Adrenal gland (tissue), 5 donors: ENCODE data around the gene PRR33.

Source experiments
- CTCF ChIP-seq, 6 experiments: fragments of 450-650 bp in 4 of 6; fragments of 200-600 bp in 2 of 6; sonication (generic) in 1 of 6; IDR thresholded peaks; 1 replicate in 5 of 6; 2 replicates in 1 of 6; pipeline versions ENCODE4 v1.5.1 to v1.8.0; 2016 to 2021; ENCODE audit warnings: antibody characterized with exemption in 6 of 6, mild to moderate bottlenecking in 2 of 6, moderate library complexity in 1 of 6
- POLR2A ChIP-seq, 2 donors: fragments of 450-650 bp; IDR thresholded peaks; one replicate each; pipeline ENCODE4 v1.6.1; 2017; ENCODE audit warnings: antibody characterized with exemption in 2 of 2, mild to moderate bottlenecking in 2 of 2, moderate library complexity in 1 of 2
- donor health status: DM: no; HTN: no; CAD: no.

GRCh38 chr11:1909524-1909923, 17.8 kb upstream of the PRR33 start:
- TF ChIP-seq CTCF (IDR thresholded peaks at IDR 0.05) (no peak), POLR2A (IDR thresholded peaks at IDR 0.05) (no peak)
